GM18517 (cell line): Measurements from ENCODE around the gene AKIP1.
"Not testable (repeated sequence)": the region's sequence is repeated elsewhere in the genome, so short reads cannot be mapped to it uniquely, and the experiment has no call there.

Source experiments
- ATAC-seq: cut with Tn5 transposase; IDR thresholded peaks from one replicate; pipeline ENCODE4 v1.9.1; 2021; ENCODE audit warnings: mild to moderate bottlenecking, moderate library complexity; ENCODE audit not compliant: unreplicated experiment

AKIP1 gene, protein sequence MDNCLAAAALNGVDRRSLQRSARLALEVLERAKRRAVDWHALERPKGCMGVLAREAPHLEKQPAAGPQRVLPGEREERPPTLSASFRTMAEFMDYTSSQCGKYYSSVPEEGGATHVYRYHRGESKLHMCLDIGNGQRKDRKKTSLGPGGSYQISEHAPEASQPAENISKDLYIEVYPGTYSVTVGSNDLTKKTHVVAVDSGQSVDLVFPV

GRCh38 chr11:8911029-8911823 is at the start of gene AKIP1:
Gene AKIP1, plus strand, starts transcription at chr11:8911189. Its CDS starts 261 bp downstream, at chr11:8911450.
- peak; percentile 65 for ATAC-seq

- no peak for ATAC-seq
Measured at GRCh38 chr11:8863838-8864237, 47.2 kb upstream of the AKIP1 start.

DNA sequence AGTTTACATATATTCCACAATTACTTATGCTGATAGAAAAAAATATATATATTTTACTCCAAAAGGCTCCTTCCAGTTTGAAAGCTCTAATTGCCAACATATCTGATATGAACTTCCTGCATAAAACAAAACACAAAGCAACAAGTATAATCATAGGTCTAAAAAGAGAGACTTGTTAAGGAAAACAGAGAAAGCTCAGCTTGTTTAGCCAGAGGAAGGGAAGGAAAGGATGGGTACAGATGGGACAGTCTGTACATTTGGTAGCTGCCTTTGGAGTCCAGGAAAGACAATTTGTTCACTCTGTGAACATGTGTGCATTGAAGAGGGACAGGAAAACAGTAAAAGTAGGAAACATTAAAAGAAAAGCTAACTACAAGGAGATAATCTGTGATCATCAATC is 45.7 kb upstream of the AKIP1 start:
- no peak for ATAC-seq

- no peak for ATAC-seq
Measured at GRCh38 chr11:8867035-8867434, 44.0 kb upstream of the AKIP1 start.

GRCh38 chr11:8867931-8868631 is 42.9 kb upstream of the AKIP1 start:
- ATAC-seq: no peak

DNA sequence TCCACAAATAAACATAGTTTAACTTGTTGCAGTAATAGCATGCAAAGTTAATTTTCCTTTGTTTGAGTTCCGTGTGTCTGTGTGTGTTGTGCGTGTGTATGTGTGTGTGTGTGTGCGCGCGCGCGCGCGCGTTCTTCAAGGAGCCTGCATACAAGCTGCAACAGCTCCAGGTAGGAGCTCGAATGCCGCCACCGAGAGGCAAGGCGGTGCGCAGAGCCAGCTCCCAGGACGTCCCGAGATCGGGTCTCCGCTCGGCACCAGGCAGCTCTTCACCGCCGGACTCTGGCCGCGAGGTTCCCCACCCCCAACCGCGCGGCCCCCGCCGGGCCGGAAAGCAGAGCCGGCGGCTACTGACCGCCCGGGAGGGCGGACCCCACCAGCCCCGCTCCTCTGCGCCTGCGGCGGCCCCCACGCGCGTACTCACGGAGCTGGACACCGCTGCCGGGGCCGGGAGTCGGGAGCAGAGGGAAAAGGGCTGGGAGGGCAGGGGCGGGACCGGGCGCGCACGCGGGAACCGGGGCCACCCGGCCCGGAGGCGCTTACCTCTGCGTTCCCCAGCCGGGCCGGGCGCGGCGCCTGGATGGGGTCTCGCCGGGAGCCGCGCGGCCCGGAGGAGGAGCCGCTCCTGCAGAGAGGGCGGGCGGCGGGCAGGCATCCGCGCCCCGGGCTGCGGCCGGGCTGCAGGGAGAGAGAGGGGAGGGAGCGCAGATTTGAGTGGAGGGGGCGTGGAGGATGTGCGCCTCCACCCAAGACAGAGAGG is 40.4 kb upstream of the AKIP1 start:
- ATAC-seq: no peak

DNA sequence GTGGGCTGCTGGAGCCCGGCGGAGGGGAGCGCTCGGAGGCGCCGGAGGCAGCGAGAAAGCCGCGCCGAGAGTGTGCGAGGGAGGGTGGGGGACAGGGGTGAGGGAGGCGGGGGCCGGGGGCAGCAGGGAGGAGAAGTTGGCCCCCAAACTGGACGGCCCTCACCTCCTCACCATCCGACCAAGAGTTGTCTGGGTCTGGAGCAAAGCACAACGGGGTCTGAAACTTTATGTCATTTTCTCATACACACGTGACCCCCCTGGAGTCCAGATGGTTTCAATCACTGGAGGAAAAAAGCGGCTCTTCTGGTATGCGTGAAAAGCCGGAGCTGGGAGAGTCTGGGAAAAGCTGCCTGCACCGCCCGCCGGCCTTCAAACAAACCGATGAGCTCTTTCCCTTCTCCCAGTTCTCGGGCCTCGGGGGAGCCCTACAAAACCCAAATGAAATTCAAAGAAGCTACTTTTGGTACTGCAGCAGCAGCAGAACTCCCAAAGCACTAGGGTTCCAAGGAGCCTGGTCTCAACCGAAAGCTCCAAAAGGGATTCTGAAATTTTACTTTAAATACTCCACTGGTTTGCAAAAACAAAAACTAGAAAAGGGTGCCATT is 39.7 kb upstream of the AKIP1 start:
- ATAC-seq: no peak

- no peak for ATAC-seq
Measured at GRCh38 chr11:8871962-8872361, 39.0 kb upstream of the AKIP1 start.

DNA sequence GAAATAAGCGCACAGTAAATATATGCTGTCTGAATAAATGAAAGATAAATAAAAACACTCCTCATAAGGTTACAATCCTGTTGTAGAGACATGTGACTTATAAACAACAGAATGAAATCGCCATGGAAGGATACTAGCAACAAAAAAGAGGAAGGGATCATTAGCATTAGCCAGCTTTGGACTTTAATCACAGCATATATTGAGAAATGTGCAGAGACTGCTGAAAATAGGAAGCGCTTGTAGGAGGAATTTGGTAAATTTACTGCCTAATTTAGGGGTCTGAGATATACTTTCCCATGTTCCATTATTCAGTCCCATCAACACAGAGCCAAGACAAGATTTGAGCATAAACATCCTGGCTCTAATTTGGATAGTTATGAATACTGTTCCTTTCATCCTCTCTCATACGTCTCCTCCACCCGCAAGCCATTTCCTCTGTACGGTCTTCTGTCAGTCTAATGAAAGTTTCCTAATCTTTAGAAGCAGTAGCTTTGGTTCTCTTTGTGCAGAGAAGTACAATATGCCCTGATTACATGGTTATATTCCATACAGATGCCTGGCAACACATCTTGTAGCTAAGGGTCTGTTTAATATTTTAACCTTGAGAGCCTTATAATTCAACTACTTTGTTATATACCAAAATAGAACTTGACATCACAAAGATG is 37.1 kb upstream of the AKIP1 start:
- no peak for ATAC-seq

GRCh38 chr11:8878771-8879170 is 32.2 kb upstream of the AKIP1 start:
- no peak for ATAC-seq

- ATAC-seq: not testable (repeated sequence)
Measured at GRCh38 chr11:8881585-8881984, 29.4 kb upstream of the AKIP1 start.

DNA sequence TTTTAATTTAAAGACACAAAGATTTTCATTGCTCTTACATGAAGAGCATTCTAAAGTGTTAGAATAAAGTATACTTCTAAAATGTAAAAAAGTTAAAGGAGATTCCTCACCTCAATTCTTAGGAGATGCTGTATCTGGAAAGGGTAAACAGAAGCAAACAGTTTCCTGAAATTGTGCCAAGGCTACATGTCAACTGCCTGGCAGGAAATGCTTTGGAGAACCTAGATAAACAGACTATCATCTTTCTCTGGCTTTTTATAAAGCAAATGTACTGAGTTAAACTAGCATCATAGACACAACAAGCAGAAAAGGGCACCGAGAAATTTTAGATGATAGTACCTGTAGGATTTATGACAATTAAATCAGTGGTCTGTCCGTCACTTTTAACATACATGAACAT is 24.7 kb upstream of the AKIP1 start:
- ATAC-seq: no peak

DNA sequence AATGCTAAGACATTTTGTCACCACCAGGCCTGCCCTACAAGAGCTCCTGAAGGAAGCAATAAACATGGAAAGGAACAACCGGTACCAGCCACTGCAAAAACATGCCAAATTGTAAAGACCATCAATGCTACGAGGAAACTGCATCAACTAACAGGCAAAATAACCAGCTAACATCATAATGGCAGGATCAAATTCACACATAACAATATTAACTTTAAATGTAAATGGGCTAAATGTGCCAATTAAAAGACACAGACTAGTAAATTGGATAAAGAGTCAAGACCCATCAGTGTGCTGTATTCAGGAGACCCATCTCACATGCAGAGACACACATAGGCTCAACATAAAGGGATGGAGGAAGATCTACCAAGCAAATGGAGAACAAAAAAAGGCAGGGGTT is 19.8 kb upstream of the AKIP1 start:
- not testable (repeated sequence) for ATAC-seq

DNA sequence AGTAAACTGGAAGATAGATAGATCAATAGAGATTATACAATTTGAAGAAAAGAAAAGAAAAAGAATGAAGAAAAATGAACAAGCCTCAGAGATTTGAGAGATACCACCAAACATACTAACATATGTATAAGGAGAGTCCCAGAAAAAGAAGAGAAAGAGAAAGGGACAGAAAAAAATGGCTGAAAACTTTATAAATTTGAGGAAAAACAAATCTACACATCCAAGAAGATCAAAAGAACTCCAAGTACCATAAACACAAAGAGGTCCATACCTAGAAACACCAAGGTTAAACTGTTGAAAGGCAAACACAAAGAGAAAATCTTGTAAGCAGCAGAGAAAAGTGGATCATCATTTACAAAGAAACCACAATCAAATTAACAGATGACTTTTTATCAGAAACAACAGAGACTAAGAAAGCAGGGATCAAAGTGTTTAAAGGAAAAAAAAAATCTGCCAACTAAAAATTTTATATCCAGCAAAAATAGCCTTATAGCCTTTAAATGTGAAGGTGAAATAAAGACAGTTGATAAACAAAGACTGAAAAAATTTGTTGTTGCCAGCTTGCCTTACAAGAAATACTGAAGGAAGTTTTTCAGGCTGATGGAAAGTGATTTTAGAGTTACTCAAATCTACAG is 11.8 kb upstream of the AKIP1 start:
- ATAC-seq: no peak

DNA sequence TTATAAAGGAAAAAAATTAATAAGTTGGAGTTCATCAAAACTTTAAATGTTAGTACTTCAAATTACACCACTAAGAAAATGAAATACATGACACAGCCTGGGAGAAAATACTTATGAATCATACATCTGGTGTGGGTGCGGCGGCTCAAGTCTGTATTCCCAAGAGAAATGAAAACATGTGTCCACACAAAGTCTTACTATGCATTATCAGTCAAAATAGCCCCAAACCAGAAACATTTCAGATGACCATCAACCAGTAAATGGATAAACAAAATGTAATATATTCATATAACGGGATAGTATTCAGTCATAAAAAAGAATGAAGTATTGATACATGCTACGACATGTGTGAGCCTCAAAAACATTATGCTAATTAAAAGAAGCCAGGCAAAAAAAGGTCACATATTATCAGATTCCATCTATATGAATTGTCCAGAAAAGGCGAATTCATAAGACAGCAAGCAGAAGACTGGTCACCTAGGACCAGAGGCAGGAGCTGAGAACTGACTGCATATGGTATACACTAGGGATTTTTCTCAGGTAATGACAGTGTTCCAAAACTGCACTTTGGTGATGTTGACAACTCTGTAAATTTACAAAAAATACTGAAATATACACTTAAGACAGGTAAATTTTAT is 5.3 kb upstream of the AKIP1 start:
- no peak for ATAC-seq

DNA sequence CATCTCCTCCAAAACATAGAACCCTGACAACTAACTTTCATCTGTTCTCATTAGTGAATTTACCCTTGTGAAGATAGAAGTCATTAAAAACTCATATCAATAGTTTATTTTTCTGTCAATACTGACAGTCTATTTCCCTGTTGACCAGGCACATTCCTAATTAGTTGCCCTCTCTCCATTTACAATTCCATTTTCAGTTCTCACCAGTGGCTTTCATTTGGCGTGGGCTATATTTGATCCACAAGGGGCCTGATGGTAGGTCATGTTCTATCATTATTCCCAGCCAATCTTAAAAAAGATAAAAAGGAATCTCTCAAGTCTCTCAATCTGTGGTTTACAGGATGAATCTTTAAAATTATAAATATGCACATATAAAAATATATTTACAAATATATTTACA is 3.9 kb upstream of the AKIP1 start:
- ATAC-seq: no peak

GRCh38 chr11:8908099-8908498 is 2.9 kb upstream of the AKIP1 start:
- no peak for ATAC-seq

GRCh38 chr11:8910649-8911026 is 351 bp upstream of the AKIP1 start:
- no peak for ATAC-seq

GRCh38 chr11:8913961-8914660 is 3.1 kb downstream of the AKIP1 start:
- no peak for ATAC-seq
